DMS153 treated with DMSO at 0.1 percent for 48 hours (cell line): ENCODE data around the gene CCDC47.
"Not testable (repeated sequence)": the region's sequence is repeated elsewhere in the genome, so short reads cannot be mapped to it uniquely, and the experiment has no call there.

Experiments used
- DNase-seq: peaks from one replicate; lab custom pipeline; 2025; ENCODE audit not compliant: unreplicated experiment; lab: John Stamatoyannopoulos, UW

Gene CCDC47

DNA sequence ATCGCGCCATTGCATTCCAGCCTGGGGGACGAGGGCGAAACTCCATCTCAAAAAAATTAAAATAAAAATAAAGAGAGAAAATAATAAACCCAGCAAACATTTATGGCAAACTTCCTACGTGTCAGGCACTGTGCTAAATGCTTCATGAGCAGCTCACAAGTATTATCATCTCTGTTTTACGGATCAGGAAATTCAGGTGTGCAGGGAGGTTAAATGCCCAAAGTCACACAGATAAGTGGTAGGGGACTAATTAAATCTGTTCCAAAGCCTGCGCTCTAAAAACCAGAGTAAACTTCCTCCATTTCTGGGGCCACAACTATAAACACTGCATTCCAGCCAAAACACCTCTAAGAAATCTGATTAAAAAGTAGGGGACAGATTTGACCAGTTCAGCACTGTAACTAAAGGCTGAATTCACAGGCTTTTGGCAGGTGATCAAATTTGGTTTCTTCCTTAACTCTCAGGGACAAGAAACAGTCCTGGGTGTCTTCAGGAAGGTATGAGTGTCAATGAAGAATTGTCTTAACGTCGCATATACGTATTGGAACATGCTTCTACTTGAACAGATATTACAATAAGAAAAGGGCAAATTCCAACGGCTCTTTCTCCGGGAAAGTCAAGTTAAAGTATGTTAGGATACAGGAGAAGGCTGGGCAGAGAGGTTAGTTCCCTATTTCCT is 32.8 kb downstream of the CCDC47 start:
- DNase-seq: no peak

DNA sequence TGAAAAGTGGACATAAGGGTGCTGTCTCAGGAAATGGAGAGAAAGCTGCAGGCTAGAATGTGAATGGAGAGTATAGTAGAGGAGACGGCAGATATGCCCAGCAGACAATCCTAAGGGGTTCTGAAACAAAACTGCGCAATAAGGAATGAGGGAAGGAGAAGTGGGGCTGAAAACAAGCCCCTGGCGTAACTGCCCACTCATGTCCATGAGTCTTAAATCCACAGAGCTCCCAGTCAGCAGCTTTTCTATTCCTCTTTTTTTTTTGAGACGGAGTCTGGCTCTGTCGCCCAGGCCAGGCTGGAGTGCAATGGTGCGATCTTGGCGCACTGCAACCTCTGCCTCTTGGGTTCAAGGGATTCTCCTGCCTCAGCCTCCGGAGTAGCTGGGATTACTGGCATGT is 37.7 kb downstream of the CCDC47 start:
- DNase-seq: no peak

DNA sequence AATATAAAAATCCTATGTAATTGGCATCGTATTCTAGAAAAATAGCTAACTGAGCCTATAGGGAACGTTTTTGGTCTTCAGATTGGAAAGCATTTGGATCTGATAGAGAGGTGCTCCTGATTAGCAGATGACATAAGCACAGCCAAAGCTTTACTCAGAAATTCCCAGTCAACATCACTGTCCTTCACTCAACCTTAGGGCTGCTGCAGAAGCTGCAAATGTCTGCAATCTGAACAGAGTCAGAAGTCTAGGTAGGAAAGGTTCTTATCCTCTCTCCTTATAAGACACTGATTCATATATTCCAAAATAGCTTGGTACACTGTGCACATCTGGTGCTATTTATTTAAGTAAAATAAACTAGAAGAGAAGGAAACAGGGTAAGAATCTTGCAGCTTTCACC is 51.0 kb downstream of the CCDC47 start:
- no peak for DNase-seq

DNA sequence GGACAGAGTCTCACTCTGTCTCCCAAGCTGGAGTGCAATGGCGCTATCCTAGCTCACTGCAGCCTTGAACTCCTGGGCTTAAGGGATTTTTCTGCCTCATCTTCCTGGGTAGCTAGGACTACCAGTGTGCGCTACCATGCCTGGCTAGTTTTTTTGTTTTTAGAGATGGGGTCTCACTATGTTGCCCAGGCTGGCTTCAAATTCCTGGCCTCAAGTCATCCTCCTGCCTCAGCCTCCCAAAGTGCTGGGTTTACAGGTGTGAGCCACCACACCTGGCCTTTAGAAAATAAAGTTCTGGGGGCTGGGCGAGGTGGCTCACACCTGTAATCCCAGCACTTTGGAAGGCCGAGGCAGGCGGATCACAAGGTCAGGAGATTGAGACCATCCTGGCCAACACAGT is 53.2 kb downstream of the CCDC47 start:
- not testable (repeated sequence) for DNase-seq

DNA sequence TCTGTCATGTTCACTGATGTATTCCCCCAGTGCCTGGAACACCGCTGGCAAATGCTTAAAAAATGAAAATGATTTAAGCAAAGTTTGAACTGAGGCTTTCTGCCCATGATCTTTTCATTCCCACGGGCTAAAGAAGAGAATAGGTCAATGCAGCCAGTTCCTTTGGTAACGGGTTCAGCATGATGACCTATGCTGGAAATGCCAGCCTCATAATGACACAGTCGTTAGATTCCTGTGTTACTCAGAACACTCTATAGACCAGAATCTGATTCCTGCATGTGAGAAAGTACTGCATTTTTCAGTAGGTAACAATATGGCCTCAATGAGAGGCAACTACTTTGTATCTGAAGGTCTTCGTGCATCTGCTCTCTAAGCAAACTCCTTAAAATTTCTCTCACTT is 54.4 kb downstream of the CCDC47 start:
- no peak for DNase-seq

DNA sequence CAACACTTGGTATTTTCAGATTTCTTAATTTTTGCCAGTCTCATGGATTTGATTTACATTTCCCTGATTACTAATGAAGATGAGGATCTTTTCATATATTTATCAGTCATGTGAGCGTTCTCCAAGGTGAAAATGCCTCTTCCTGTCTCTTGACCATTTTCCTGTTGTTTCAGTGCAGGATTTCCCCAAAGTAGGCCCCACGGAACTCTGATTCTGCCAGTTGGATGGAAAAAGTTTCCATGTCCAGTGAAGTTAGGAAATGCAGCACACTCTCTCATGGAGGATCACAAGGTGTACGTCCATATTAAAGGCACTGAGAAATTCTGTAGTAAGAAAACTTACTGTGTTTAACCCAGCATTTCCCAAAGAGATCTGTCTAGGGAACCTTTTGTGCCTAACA is 57.0 kb downstream of the CCDC47 start:
- DNase-seq: no peak

DNA sequence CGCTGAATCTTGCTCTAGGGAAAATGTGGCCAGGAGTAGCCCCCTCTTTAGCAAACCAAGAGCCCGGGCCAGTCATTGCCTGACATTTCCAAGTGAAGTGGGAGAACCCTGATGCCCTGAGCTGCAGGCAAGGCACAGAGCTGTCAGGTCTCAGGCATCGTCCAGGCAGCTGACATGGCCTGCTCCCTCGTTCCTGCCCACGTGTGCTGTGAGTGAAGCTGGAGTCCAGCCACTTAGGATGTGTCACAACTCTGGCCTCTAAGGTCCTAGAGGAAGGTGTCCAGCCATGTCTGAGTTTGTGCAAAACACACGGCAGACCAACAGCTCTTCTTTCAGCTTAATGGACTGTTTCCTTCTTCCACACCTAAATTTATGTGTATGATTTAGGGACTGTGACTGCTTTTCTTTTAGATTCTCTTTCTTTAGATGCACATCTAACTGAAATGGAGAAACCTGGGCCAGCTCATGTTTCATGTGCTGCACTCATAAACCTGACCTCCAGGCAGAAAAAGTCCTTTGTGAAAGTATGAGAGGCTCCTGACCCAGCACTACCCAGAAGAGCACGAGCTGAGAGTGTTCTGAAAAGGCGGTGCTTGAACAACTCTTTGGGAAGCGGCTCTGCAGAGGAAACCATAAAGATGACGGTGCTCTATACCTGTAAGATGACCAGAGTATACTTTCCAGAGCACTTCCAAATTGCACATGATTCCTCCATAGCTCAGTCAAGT is 58.7 kb downstream of the CCDC47 start:
- no peak for DNase-seq

DNA sequence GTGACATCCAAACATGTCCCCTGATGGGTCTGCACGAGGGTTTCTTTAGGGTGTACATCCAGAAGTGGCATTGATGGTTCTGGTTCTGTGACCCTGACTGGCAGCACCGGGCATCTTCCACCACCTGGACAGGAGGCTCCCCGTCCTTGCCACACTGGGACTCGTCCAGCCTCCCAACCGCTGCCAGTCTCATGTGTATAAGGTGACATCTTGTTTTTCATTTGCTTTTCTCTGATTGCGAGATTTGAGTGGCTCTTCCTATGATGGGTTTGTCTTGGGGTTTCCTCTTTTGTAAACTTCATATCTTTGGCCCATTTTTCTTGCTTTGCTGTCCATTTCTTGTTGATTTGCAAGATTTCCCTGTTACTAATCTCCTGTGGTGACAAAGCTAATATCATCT is 64.3 kb downstream of the CCDC47 start:
- DNase-seq: no peak

DNA sequence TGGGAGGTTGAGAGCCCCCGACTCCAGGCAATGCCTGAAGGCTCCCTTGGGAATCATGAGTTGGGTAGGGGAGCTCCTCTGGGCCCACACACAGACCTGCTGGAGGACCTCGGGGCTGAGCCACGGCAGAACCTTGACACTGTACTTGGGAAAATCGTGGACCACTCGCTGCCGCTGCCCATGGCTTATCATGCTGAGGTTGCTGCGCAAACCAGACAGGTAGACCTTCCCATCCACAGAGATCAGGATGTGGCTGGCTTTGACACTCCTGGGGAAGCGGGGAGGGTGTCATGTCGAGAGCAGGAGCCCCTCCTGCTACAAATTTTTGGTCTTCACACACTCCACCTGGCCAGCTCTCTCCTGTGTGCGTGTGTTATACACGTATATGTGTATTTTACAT is 66.2 kb downstream of the CCDC47 start:
- DNase-seq: no peak

DNA sequence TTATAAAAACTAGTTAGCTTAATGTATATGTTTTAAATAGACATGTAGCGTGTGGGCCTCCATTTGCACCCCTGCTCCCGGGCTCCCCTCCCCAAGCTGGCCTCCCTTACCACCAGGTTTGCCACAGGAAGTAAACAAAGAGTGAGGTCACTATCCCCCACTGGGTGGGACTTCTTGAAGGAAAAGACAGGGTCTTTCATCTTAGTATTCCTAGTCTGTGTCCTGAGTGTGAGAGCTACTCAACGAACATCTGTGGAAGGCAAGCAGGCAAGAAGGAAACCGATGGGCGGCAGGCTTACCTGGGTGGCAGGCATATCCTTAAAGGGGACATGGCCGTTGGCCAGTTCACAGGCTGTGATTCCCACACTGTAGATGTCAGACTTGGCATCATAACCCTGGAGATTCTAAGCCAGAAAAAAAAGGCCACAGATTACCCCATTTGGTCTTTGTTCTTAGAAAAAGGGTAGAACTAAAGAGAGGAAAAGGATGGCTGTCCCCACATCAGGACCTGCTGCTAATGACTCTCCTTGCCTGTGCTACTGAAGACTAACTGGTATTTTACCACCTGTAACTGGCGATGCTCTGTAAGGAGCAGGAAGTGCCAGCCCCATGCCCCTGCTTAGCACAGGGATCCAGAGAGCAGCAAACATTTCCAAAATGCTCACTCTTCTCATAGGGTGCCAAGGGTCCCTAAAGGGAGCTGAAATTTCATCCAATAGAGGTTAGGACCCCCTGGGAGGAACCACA is 66.9 kb downstream of the CCDC47 start:
- DNase-seq: no peak

DNA sequence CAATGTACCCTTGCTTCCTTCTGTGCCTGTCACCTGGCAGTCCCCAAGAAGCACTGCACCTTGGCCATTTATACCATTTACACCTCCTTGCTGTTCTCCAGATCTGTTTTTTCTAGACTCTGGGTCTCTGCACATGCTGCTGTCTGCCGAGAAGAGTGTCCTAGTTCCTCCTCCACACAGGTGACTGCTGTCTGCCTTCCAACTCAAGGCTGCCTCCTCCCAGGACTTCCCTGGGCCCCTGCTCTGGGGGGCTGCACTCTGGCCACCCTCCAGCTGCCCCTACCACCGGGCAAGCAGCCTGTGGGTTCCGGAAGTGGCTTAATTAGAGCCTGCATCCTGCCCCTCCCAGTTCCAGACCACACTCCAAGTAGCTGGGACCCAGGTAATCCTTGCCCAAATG is 67.7 kb downstream of the CCDC47 start:
- DNase-seq: no peak

DNA sequence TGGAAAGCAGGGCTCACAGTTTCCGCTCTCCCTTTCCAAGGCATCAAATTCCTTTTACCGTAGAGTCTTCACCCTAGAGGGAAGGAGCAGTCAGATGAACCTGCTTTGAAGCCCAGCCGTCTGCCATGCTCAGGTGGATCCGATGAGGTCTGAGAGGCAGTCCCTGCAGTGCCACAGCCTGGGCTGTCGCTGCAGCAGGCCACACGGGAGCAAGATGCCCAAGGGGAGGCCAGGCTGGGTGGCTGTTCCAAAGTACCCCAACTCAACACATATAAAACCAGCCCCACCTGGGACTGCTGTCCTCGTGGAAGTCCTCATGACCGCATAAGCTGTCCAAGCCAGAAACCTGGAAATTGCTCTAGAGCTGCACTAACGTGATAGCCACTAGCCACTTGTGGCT is 68.6 kb downstream of the CCDC47 start:
- no peak for DNase-seq

DNA sequence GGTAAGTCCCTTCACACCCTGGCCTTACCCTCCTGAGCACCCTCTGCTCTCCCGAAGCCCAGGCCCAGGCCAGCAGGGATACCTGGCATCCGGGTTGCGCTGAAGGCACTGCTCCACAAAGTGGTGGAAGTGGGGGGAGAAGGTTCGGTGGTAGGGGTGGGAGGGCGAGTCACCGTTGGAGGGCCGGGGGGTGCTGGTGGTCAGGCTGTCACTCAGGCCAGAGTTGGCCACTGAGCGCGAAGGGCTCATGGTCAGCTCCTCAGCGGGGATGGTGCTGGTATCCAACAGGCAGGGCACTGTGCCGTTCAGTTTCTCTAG is 69.2 kb downstream of the CCDC47 start:
- DNase-seq: no peak

DNA sequence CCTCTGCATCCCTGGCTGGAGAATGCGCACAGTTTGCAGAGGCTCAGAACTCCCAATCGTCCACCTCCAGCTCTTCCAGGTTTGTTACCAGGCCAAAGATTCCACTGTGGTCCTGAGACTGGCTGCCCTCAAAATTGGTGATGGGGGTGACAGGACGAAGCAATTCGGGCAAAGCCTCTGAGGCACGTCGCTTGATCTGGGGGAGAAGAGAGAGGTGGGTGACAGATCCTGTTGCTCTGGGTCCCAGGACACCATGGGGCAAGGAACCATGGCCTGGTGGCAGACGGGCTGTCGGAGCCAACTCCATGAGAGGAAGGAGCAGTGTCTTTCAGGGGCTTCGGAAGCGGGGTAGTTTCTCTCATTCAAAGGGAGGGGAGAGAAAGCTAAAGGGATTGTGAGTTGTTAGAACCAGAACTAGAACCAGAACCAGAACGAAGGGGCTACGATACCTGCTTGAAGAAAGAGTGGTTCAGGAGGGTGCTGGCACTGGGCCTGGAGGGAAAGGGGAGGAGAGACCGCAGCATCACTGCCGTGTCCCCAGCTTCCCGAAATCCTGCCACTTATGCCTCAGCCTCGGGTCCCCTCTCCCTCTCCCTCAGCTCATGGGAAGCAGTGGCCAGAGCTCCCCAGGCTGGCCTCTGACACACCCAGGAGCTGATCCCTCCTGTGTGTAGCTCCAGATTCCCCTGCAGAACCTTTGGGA is 69.7 kb downstream of the CCDC47 start:
- no peak for DNase-seq

DNA sequence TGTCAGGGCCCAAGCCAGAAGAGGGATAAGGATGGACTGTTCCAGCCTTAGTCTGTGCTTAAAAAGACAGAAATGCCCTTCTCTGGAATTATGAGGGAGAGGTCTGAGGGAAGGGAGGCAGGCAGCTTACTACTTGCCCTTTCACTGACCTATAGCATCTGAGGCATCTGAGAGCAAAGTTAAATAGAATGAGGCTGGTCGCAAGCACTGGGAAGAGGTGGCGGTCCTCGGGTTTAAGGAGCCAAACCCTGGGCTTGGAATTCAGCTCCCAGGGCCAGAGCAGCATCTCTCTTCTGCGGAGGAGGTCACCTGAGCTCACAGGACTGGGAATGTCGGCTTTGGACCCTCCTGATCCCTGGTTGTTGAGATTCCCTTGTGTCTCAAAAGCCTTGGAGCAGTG is 70.4 kb downstream of the CCDC47 start:
- no peak for DNase-seq

DNA sequence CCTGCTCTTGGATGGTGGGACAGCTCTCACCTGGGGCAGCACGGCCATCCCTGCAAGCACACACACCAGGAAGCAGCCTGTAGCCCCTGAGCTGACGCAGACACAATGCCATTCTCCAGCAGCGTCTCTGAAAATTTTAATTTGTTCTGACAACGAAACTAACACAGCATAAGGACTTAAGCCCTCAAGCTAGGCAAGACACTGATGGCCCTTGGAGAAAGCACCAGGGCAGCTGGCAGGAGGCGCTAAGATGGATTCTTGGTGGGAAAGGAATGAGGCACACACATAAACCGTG is 70.7 kb downstream of the CCDC47 start:
- no peak for DNase-seq

DNA sequence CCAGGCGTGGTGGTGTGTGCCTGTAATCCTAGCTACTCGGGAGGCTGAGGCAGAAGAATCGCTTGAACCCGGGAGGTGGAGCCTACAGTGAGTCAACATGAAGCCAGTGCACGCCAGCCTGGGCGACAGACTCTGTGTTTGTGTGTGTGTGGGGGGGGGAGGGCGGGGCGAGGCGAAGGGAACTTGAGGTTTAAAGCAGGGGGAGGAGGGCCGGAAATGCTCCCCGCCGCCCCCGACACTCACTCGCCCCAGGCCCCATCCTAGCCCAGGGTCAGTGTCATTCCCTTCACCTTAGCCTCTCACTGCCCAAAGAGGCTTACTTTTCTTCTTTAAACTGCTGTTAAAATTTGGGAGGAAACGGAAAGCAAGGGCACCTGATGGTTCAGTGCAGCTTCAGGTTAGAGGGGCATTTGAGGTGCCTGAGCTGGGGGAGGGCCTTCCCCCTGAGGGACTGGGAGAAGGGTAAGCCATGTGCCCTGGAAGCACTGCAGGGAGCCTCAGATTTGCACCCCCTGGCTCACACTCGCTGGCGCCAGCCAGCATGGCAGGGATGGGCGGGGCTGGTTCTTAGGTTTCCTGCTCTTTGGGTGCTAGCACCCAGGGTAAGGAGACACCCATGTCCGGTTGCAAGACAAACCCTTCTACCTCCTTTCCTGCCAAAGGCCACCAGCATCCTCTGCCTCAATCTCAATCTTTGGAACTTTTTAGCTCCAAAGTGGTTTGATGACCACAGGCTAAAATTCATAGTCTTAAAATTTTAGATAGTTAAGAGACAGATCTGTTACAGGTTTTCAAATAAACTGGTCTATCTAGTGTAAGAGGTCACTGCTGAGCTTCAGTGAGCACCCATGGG is 71.3 kb downstream of the CCDC47 start:
- DNase-seq: peak; percentile 56

DNA sequence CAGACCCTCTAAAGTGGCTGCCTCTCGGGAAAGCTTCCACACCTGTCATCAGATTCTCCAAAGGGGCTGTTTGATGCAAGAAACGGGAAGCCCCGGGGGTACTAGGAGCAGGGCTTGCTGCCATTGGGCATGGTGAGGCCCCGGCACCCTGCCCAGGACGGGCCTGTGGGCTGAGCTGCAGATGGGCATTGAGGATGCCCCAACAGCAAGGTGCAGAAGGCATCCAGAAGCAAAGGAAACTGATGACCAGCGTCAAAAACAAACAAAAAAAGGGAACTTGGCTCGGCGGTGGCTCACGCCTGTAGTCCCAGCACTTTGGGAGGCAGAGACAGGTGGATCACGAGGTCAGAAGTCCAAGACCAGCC is 72.0 kb downstream of the CCDC47 start:
- no peak for DNase-seq

DNA sequence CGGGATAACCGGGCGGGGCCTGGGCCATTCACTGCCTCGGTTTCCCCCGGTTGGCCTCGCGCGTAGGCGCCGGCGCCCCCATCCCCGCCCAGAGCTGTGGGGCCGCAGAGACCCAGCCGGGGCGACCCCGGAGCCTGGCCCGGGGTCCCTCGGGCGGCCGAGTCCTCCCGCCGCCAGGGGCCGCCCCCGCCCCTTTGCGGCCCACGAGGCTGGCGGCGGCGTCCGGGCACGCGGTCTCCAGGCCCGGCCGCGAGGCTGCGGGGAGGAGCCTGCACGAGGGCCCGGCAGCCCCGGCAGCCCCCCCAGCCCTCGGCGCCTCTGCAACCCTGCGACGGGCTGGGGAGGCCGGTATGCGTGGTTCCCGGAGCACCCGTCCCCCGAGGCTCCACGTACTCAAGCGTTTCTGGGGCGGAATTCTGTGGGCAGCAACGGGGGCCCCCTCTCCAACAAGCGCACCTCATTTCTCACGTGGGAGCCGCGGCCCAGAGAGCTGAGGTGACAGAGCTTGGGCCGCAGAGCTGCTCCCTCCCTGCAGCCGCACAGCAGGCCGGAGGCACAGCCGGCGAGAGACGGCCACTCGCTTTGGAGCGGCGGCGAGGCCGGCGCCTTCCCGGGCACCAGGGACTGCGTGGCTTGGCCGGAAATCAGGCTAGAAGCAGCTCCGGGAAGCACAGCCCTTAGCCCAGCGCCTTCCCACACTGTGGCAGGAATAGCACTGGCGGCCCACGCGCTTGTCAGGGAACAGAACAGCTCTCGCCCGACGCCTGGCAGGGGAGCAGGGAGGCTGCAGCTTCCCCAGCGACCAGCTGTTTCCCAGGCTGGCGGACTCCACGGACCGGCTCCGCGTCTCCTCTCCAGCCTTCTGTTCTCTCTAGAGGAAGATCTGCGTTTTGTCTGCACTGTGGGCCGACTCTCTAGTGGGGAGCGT is 72.6 kb downstream of the CCDC47 start:
- DNase-seq: peak; percentile 24
